GM11168 (cell line): ENCODE measurements around the gene SLC28A3.

Experiments
- in situ Hi-C: fragments of 300-500 bp; cut with MboI; formaldehyde crosslinking; loops from one replicate; pipeline ENCODE4 v1.12.0; 2022; ENCODE audit warnings: low sequenced_read_pairs; ENCODE audit not compliant: unreplicated experiment

Gene SLC28A3

DNA sequence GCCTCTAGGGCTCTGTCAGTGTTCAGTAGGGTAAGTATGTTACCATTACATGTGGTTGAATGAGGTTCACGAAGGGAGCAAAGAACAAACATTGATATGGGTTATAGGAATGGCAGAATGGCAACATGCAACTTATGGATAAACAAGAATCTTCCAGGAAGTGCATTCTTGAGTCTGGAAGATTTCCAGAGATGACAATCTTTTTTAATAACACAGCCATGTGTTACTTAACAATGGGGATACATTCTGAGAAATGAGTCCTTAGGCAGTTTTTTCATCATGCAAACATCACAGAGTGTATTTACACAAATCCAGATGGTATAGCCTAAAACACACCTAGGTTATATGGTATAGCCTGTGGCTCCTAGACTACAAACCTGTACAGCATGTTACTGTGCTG is 9.1 kb upstream of the SLC28A3 start:
- in situ Hi-C loops: no loop called here

DNA sequence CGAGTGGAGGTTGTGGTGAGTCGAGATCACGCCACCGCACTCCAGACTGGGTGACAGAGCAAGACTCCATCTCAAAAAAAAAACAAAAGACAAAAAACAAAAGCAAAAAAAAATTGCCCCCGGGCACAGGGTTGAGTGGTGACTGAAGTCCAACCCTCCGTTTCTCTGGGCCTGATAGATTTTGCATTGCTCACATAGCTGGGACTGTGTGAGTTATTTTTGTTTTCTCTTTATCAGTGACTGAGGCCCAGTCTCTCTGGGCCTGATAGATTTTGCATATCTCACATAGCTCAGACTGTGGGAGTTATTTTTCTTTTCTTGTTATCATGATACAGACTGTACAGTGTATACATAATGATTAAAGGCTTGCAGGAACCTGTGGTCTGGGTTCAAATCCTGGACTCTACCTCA is 2.6 kb upstream of the SLC28A3 start:
- in situ Hi-C loops: no loop called here

DNA sequence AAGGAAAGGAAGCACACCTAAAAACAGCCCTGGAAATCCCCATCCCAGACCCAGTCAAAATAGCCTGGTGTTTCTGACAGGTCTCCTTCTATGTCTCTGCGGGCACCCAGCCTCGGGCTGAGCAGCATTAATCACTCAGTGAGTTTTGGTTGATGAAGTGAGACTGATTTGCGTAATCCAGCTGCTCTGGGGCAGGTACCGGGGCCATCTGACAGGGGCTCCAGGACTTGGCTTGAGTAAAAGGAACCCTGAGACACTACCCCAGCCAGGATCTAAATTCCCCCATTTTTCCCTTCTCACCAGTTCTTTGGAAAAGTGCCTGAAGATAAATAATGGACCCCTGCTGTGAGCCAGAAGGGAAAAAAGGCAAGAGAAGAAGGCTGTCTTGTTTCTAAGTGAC is 596 bp downstream of the SLC28A3 start:
- in situ Hi-C loops: no loop called here

GRCh38 chr9:84339503-84339902 is 1.1 kb downstream of the SLC28A3 start:
- in situ Hi-C loops: no loop called here

DNA sequence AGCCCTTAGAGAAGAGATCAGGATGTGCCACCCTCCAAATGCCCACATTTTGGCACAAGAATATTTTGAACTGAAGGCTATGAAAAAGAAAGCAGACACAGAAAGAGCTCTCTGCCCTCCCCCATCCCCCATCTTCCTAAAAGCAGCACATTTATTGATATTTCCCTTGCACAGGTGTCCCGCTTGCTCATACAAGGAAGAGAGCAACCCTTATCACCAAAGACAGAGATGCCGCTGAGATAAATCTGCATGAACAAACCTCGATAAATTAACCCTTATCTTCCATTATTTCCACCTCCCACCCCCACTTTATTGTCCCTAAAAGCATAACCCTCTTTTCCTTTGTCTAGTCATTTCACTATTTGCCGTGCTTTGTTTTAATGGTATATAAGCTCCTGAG is 1.8 kb downstream of the SLC28A3 start:
- in situ Hi-C loops: no loop called here

- in situ Hi-C loops: no loop called here
Observed at GRCh38 chr9:84337252-84337651, 3.3 kb downstream of the SLC28A3 start.

DNA sequence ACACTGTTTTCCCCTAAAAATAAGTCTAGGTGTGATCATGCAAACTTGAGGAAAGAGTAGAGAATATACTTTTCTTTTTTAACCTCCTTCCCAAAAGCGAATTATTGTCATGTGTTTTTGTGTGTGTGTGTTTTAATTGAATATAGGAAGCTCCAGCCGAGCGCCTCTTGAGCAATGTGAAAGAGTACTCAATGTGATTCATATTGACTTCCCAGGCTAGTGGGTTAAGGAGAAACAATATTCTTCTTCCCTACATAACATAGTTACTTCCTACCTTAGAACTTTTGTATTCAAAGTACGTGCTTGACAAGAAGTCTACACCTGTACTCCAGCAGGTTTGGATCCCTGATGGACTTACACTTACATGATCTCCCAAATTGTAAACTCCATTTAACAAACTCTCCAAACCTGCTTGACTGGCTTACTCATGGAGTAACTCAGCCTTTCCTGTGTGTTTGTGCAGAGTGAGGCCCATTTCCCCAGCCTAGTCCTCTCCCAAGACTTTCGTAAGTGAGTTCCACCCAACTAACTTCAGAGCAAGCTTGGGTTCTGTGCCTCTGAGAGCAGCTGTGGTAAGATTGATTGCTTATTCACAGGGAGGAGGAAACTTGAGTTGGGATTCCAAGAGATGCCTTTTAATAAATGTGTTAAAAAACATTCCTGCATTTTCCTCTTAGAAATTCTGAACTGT is 9.3 kb downstream of the SLC28A3 start:
- in situ Hi-C loops: no loop called here

DNA sequence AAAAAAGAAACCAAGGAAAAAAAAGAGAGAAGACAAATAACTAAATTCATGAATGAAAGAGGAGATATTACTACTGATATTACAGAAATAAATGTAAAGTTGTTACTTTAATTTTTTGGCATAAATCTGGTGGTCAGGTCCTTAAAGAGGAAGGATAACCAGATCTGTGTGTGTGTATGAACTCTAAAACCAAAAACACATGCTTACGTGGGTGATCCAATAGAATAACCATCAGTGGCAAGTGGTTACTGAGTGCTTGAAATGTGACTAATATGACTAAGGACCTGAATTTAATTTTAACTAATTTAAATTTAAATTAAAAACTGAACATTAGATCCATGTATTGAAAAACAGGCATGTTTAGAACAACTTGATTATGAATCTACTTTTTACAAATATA is 10.3 kb downstream of the SLC28A3 start:
- in situ Hi-C loops: no loop called here

DNA sequence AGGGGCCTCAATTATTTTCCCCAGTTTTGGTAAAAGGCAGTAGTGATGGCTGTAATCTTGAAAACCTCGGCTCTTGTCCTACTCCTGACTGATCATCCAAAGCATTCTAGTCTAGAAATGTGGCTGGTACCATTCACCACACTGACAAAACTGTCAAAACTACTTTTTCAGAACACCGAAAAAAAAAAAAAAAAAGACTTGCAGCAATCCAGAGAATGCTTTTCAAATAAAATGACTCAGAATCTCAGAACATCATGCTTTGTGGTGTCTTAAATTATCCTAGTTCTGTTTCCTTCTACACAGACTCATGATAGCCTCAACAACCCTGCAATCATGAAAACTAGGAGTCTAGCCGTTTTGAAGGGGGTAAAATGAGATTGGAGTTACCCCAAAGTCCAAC is 13.4 kb downstream of the SLC28A3 start:
- in situ Hi-C loops: no loop called here

- in situ Hi-C loops: no loop called here
Observed at GRCh38 chr9:84325347-84325973, 15.1 kb downstream of the SLC28A3 start.

GRCh38 chr9:84324811-84325210 is 15.7 kb downstream of the SLC28A3 start:
- in situ Hi-C loops: no loop called here

DNA sequence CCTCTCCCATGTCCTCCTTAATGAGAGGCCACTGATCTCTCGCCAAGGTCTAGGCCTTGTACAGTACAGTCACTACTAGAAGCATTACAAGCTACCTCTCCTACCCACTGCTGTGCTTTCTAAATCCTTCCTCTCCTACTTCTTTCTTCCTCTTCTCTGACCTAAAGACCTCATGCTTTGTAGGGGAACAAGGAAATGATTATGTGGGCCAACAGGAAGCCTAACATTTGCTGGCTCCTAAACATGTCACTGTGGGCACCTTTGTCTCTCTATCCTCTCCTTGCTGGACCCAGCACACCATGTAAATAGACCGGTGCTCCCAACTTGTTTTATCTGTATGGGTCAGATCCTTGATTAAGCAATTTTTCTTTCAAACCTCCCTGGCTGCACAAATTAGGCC is 16.7 kb downstream of the SLC28A3 start:
- in situ Hi-C loops: no loop called here

GRCh38 chr9:84322828-84323227 is 17.7 kb downstream of the SLC28A3 start:
- in situ Hi-C loops: no loop called here

DNA sequence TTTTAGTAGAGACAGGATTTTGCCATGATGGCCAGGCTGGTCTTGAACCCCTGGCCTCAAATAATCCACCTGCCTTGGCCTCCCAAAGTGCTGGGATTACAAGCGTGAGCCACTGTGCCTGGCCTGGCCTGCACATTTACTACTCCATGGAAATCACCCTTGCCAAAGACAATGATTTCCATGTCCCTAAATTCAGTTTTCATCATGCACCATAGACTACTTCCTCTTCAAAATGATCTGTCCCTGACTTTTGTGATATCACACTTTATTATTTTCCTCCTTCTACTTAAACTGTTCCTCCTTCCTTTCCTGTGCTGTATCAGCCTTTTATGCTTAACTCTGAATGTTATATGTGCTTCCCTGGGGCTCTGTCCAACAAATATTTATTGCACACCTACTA is 20.3 kb downstream of the SLC28A3 start:
- in situ Hi-C loops: no loop called here

GRCh38 chr9:84319632-84320031 is 20.9 kb downstream of the SLC28A3 start:
- in situ Hi-C loops: no loop called here

DNA sequence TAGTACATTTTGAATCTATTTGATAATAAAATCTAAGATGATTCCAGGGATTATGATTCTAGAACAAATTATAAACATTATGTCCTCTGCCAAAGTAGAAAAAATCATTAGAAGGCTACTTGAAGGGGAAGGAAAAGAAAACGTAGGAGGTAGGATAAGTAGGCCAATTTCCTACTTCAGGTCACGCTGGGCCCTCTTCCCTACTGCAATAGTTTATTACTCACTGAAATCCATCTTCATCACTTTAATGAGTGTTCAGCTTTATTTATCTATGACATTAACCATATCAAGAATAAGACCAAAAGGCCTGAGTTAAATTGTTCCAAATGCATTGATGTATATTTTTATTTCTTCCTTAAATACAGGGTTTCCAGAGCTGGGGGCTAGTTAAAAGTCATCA is 21.6 kb downstream of the SLC28A3 start:
- in situ Hi-C loops: no loop called here

DNA sequence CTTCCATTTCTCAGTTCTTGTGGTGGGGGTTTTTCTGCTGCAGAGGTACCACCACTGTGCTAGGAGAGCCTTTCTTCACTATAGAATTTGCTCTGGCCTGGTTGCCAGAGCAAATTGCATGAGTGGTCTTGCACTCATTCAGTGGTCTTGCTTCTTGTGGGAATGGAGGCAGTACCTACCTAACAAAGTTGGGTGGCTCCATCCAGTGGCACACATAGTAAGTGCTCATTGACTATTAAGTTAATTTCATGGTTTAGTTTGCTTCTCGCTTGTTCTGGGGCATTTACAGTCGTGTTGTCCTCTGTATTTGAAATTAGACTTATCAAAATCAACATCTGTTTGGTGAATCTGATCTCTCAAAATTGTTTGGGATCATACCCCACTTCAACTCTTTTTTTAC is 23.0 kb downstream of the SLC28A3 start:
- in situ Hi-C loops: no loop called here

GRCh38 chr9:84315278-84315877 is 25.2 kb downstream of the SLC28A3 start:
- in situ Hi-C loops: no loop called here

GRCh38 chr9:84314306-84314705 is 26.3 kb downstream of the SLC28A3 start:
- in situ Hi-C loops: no loop called here

- in situ Hi-C loops: no loop called here
Observed at GRCh38 chr9:84310883-84311282, 29.7 kb downstream of the SLC28A3 start.

- in situ Hi-C loops: no loop called here
Observed at GRCh38 chr9:84305497-84306131, 34.9 kb downstream of the SLC28A3 start.
